Inflammatory macrophage (primary cell): ENCODE data around the gene COQ10B.

Experiments
- DNase-seq, 2 donors: peaks; one replicate each; pipeline ENCODE4 v3.0.0-alpha.2; 2020 to 2022

Gene COQ10B

DNA sequence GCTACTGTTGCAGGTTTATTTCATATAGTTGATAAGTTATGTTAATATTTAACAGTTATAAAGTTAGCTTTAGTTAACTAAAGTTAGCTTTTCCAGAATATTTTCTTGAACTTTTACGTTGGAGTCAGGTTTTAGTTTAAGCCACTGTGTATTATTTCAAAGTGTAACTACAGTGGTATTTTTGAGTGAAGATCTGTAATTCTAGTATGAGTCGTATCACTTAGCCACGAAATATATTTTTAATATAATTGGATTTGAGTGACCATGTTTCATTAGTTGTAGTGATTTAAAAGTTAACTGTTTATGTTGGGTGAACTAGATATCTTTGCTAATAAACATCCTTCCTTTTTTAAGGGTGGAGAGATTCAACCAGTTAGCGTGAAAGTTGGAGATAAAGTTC is 49.3 kb downstream of the COQ10B start:
- no peak for DNase-seq

DNA sequence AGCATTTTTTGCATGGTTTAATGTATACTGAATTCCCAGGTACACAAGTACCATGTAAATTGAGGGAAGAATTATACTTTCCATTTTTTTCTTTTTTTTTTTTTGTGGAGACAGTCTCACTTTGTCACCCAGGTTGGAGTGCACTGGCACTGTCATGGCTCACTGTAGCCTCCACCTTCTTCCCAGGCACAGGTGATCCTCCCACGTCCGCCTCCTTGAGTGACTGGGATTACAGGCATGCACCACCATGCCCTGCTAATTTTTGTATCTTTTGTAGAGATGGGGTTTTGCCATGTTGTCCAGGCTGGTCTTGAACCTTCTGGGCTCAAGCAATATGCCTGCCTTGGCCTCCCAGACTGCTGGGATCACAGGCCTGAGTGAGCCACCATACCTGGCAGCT is 50.6 kb downstream of the COQ10B start:
- no peak for DNase-seq

DNA sequence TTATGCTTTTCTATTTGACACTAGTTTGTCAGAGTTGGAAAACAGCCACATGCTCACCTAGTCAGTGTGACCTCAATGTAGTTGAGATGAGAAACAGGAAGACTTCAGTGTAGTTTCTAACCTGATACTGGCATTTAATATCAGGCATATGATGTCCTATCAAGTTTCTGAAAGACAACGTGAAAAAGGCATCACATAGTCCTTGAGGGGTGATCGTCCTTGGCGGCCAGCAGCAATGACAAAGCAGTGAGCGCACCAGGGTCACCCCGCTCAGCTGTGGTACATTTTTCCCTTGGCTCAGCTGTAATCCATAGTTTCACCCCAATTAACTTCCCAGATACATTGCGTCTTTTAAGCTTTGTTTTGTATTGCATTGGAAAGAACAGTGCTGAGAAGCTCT is 51.2 kb downstream of the COQ10B start:
- no peak for DNase-seq

DNA sequence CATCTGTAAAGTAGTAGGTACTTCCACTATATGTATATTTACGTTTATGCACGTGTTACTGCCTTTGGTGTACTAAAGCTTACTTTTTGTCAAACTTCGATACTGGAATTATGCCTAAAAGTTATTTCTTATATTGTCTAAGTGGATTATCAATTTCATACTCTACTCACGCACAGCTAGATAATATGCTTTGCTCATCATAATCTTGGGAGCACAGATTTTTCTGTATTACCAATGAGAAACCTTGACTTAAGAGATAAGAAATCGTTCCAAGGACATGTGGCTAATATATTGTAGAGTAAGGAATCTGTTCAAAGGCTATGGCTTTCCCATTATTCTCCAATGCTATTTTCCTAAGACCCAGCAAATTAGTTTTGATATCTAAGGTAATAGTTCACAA is 53.3 kb downstream of the COQ10B start:
- no peak for DNase-seq

DNA sequence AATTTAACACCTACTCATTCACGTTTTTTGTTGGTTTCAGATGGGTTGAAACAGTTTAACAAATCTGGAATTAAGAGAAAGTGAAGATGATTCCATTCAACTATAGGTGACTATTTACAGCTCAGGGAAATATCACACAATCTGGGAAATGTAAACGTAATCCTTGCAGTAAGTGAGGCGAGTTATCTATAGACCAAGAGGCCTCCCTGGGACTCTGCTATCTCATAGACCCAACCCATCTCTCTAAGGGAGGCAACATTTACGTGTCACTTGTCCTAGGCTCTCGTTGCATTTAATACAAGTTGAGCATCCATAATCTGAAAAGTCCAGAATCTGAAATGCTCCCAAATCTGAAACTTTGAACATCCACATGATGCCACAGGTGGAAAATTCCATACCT is 60.6 kb downstream of the COQ10B start:
- no peak for DNase-seq

DNA sequence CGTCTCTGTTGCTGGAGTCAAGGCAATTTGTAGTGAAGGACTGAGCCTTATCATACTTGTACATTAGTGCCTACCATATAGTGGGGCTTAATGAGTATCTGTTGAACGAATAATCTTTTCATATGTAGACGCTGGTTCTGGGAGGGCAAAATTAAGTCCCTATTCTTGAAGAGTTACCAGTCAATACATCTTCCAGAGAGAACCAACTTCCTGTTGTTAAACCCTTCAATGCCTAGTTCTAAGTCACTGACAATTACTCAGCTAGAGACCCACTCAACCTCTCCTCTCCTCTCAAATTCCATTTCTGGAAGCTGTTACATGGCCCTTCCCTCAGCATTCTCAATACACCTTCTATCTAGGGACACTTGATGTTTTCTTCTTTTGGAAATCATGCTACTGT is 61.4 kb downstream of the COQ10B start:
- DNase-seq = no peak

DNA sequence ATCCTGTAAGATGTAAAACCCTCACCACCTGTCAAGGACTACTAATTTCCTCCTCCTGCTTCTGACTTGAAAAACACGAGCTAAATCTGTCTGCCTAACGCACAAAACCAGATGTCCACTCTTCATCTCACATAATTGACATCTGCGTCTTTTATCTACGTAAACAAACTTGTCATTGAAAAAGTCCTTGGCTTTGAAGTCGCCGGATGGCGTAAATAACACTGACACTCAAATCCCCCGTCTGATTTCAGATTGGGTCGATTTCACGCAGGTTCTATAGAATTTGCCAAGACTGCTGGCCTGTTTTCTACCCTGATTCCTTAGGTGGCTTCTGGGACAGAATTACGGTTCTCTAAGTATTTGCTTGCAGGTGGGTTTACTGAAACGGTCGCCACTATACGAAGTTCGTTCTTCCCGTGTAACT is 62.0 kb downstream of the COQ10B start:
- DNase-seq = no peak

DNA sequence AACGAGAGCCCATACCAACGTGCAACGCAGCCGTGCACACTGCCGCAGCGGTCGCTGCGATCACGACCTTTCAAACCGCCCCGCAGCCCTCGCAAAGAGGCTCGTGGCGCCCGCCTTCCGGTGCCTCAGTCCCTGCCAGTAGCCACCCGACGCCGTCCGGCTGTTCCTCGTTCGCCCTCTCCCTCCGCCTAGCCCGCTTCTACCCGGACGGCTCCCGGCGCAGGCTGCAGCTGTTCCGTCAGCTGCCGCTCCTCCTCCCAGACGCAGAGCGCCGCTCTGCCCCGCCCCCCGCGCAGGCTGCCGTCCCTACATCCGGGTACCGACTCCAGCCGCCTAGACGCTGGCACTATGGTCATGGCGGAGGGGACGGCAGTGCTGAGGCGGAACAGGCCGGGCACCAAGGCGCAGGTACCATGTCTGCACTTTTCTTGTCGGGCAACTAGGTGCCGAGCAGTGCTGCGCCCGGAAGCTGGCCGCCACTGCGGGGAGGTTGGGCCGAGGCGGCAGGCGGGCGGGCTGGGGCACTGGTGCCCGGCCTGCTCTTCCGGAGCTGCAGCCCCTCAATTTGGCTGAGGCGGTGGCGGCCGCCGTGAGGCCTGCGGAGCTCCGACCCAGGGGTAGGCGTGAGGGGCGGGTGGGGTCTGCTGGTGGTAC is 62.5 kb downstream of the COQ10B start, which contains the start of gene MOB4:
Gene MOB4, plus strand, starts transcription at position 328 of the 654 bp plus-strand sequence. Its CDS starts 21 bp downstream, at position 349.
- DNase-seq = peak; percentile 97

DNA sequence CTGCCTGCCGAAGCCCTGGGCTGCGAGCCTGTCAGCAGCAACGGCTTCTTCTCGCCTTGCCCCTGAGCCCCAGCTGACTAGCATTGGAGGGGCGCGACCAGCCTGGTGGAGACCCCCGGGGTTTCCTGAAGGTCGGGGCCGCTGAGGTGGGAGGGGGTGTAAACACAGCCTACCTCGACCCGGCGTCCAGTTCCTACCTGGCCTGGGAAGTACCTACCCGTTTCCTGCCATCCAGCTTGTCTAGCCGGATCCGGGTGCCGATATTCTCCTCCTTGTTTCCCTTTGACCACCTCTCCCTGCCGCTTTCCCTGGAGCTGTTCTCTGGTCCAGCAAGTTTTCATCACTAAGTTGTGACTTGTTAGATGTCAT is 63.0 kb downstream of the COQ10B start:
- DNase-seq = peak in 1 of 2 donors; percentile 8

DNA sequence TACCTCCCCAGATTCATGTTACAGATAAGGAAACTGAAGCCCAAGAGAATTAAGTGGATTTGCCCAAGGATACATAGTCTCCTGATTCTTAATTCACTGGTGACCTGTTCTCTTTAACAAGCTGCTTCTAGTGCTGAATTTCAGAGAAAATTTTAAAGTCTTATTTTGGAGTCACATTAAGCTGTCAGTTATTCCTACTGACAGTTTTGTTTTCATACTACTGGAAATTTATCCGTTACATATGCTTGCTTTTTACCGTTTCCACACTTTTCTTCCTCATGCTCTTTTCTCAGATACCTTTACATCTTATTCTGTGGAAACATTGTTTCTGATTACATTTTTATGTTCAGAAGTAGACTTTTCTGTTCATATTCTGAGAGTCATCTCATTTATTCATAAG is 63.8 kb downstream of the COQ10B start:
- no peak for DNase-seq
